A549 (cell line): ENCODE results near the gene ACIN1.

ENCODE experiments used
- MYC ChIP-seq: IDR thresholded peaks from 2 replicates; pipeline ENCODE4 v1.6.1; 2012; ENCODE audit warnings: mild to moderate bottlenecking, inconsistent platforms, low read length, improper control_type of control experiment, borderline replicate concordance
- NPAS2 ChIP-seq: fragments of 250-450 bp; sonication (Bioruptor Pico); IDR thresholded peaks from 2 replicates; pipeline ENCODE4 v1.8.0; 2022; ENCODE audit warnings: mild to moderate bottlenecking, moderate library complexity, borderline replicate concordance
- POLR2A ChIP-seq: IDR thresholded peaks from 2 replicates; pipeline ENCODE4 v1.6.1; 2012; ENCODE audit warnings: mild to moderate bottlenecking, low read length
- RAD21 ChIP-seq, 2 experiments: fragments of >200 bp in 1 of 2; sonication (Bioruptor Twin) in 1 of 2; formaldehyde crosslinking in 1 of 2; IDR thresholded peaks in 1 of 2; conservative IDR thresholded peaks in 1 of 2; 2 replicates in 1 of 2; 3 replicates in 1 of 2; pipeline ENCODE4 v1.6.1; 2012 to 2018; ENCODE audit warnings: inconsistent platforms in 1 of 2
- TF ChIP-seq, protein P1 (sequence below): fragments of >200 bp; sonication (Bioruptor Twin); formaldehyde crosslinking; IDR thresholded peaks from 3 replicates; pipeline ENCODE4 v1.5.1; 2016
- TF ChIP-seq, protein P2 (sequence below): IDR thresholded peaks from 2 replicates; pipeline ENCODE4 v1.6.1; 2012

DNA sequence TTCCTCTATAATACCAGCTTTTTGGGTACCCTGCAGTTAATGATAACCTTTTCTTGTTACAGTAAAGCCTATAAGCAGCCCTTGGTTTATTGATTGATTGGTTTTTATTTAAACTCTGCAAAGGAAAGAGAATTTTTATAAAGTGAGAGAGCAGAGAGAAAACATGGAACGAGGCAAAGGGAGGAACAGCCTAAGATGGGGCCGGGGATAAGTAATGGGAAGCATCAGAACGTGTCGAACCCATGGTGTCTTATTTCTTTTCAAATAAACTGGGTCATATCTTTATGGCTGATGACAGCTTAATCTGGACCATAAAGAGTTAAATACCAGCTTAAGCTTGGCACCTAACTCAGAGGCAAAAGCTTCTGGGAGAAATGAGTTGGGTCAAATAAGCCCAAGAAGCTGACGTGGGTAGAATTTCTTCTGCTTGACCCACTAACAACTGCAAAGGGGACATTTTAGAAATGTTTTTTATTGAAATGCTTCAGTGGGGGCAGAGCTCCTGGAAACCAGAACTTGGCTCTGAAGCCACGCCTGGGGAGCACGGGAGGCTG lies 73.0 kb downstream of the ACIN1 start:
- no peak for TF ChIP-seq POLR2A
- no peak for TF ChIP-seq NPAS2
- TF ChIP-seq, protein P1, sequence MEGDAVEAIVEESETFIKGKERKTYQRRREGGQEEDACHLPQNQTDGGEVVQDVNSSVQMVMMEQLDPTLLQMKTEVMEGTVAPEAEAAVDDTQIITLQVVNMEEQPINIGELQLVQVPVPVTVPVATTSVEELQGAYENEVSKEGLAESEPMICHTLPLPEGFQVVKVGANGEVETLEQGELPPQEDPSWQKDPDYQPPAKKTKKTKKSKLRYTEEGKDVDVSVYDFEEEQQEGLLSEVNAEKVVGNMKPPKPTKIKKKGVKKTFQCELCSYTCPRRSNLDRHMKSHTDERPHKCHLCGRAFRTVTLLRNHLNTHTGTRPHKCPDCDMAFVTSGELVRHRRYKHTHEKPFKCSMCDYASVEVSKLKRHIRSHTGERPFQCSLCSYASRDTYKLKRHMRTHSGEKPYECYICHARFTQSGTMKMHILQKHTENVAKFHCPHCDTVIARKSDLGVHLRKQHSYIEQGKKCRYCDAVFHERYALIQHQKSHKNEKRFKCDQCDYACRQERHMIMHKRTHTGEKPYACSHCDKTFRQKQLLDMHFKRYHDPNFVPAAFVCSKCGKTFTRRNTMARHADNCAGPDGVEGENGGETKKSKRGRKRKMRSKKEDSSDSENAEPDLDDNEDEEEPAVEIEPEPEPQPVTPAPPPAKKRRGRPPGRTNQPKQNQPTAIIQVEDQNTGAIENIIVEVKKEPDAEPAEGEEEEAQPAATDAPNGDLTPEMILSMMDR = no peak
- TF ChIP-seq RAD21 (conservative IDR thresholded peaks at IDR 0.05 in 1 of 2, IDR thresholded peaks at IDR 0.05 in 1 of 2) = no peak
- TF ChIP-seq, protein P2, sequence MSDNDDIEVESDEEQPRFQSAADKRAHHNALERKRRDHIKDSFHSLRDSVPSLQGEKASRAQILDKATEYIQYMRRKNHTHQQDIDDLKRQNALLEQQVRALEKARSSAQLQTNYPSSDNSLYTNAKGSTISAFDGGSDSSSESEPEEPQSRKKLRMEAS = no peak
- TF ChIP-seq MYC = no peak
